Stimulated activated CD4-positive, alpha-beta T cell treated with anti-CD3 and anti-CD28 coated beads, Interleukin-1b, Interleukin-23, amount 100 ng/mL, for 4 hours (primary cell): ENCODE results near the gene CNTRL.

Source experiments
- DNase-seq, 2 donors: peaks; one replicate each; pipeline ENCODE4 v3.0.0-alpha.2; 2020; ENCODE audit warnings: low read depth in 2 of 2

Gene CNTRL

GRCh38 chr9:121201738-121202533 lies 127.2 kb downstream of the CNTRL start, which contains the start of gene RAB14:
Gene RAB14, minus strand, starts transcription at chr9:121201869. Its CDS starts 8,457 bp downstream, at chr9:121193412.
- peak; percentile 100 for DNase-seq

- no peak for DNase-seq
Measured at GRCh38 chr9:121204121-121204520, 129.4 kb downstream of the CNTRL start.

GRCh38 chr9:121204611-121205010 lies 129.9 kb downstream of the CNTRL start:
- DNase-seq: no peak

- DNase-seq: no peak
Measured at GRCh38 chr9:121206516-121207370, 132.0 kb downstream of the CNTRL start.

GRCh38 chr9:121207371-121207940 lies 132.7 kb downstream of the CNTRL start:
- DNase-seq: no peak

GRCh38 chr9:121210536-121210935 lies 135.8 kb downstream of the CNTRL start:
- no peak for DNase-seq

GRCh38 chr9:121213136-121213806 lies 138.5 kb downstream of the CNTRL start:
- peak; percentile 41 to 62 for DNase-seq

- DNase-seq: no peak
Measured at GRCh38 chr9:121214005-121214404, 139.2 kb downstream of the CNTRL start.

GRCh38 chr9:121216271-121216805 lies 141.6 kb downstream of the CNTRL start:
- DNase-seq: no peak

GRCh38 chr9:121217609-121218292 lies 143.0 kb downstream of the CNTRL start:
- no peak for DNase-seq

- no peak for DNase-seq
Measured at GRCh38 chr9:121218357-121219027, 143.7 kb downstream of the CNTRL start.

GRCh38 chr9:121219530-121219929 lies 144.8 kb downstream of the CNTRL start:
- DNase-seq: no peak

GRCh38 chr9:121220996-121221663 lies 146.4 kb downstream of the CNTRL start:
- no peak for DNase-seq

- DNase-seq: no peak
Measured at GRCh38 chr9:121221664-121222055, 146.9 kb downstream of the CNTRL start.

- no peak for DNase-seq
Measured at GRCh38 chr9:121222524-121223171, 147.9 kb downstream of the CNTRL start.

GRCh38 chr9:121225240-121225639 lies 150.5 kb downstream of the CNTRL start:
- DNase-seq: no peak

GRCh38 chr9:121226175-121226574 lies 151.4 kb downstream of the CNTRL start:
- DNase-seq: no peak
